ENCODE data around the gene RAB8A. TPM values are rescaled to one million over a fixed set of nuclear protein-coding genes. Genes with fewer than 3 reads are reported as not detected.

The RAB8A gene
- total and polyA plus RNA-seq, 2 donors from 2014 or later = 38.5 to 75.6 TPM

DNA sequence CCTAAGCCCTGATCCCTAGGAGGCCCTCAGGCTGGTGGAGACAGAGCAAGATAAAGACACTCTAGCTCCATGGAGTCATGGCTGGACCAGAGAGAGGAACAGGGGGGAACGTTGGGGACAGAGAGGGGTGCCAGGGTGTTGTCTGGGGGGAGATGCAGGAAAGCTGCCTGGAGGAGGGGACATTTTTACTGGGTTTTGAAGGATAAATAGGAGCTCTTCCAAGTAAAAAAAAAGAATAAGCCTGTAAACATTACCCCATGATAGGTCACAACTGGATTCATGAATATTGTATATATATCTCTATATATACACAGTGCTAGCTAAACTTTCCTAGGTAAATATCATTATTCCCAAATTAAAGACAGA, 32.5 kb downstream of the RAB8A start:
- no peak overlapping the region for H3K4me3 ChIP-seq (ENCODE audit: low read length in 3 of 3)
- DNase-seq = no peak
- no peak for FAIRE-seq
- H3K4me1 ChIP-seq (ENCODE audit: control insufficient read depth in 2 of 3, insufficient read depth in 2 of 3, low read depth in 1 of 3, low read length in 3 of 3) = no peaks in the 10 kb centered on the region
- no peak overlapping the region for H3K9ac ChIP-seq (ENCODE audit: low read length in 3 of 3)
- intact Hi-C loops (cut with DNase I) = no loop called here
- no peak overlapping the region for H3K27ac ChIP-seq (ENCODE audit: low read depth in 2 of 2, low read length in 2 of 2)
- H3K27me3 ChIP-seq (ENCODE audit: control insufficient read depth, insufficient read depth, low read length) = no peaks in the 10 kb centered on the region
- no peaks in the 10 kb centered on the region for H3K9me3 ChIP-seq (ENCODE audit: control insufficient read depth in 2 of 3, insufficient read depth in 1 of 3, low read length in 3 of 3)
- no peaks in the 10 kb centered on the region for H3K36me3 ChIP-seq (ENCODE audit: control insufficient read depth in 2 of 3, insufficient read depth in 3 of 3, low read length in 3 of 3)
- TF ChIP-seq, protein P1, sequence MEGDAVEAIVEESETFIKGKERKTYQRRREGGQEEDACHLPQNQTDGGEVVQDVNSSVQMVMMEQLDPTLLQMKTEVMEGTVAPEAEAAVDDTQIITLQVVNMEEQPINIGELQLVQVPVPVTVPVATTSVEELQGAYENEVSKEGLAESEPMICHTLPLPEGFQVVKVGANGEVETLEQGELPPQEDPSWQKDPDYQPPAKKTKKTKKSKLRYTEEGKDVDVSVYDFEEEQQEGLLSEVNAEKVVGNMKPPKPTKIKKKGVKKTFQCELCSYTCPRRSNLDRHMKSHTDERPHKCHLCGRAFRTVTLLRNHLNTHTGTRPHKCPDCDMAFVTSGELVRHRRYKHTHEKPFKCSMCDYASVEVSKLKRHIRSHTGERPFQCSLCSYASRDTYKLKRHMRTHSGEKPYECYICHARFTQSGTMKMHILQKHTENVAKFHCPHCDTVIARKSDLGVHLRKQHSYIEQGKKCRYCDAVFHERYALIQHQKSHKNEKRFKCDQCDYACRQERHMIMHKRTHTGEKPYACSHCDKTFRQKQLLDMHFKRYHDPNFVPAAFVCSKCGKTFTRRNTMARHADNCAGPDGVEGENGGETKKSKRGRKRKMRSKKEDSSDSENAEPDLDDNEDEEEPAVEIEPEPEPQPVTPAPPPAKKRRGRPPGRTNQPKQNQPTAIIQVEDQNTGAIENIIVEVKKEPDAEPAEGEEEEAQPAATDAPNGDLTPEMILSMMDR (IDR thresholded peaks at IDR 0.05; ENCODE audit: borderline replicate concordance, extremely low read depth, insufficient read depth) = no peak

DNA sequence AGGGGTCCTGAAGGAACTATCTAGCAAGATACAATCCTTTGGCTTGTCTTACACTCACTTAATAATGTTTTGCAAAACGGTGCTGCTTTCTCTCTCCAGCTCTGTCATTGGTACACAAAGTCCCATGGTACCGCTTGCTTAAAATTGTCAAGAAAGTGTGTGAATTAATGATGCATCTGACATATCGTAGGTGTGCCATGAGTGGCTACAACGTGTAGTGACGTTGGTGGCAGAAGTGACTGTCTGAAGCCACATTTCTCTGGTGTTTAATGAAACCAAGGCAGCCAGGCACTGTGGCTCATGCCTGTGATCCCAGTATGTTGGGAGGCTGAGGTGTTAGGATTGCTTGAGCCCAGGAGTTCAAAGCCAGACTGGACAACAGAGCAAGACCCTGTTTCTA, 34.4 kb downstream of the RAB8A start:
- DNase-seq = no peak
- no peak overlapping the region for H3K9ac ChIP-seq (ENCODE audit: low read length in 3 of 3)
- no peak for FAIRE-seq

DNA sequence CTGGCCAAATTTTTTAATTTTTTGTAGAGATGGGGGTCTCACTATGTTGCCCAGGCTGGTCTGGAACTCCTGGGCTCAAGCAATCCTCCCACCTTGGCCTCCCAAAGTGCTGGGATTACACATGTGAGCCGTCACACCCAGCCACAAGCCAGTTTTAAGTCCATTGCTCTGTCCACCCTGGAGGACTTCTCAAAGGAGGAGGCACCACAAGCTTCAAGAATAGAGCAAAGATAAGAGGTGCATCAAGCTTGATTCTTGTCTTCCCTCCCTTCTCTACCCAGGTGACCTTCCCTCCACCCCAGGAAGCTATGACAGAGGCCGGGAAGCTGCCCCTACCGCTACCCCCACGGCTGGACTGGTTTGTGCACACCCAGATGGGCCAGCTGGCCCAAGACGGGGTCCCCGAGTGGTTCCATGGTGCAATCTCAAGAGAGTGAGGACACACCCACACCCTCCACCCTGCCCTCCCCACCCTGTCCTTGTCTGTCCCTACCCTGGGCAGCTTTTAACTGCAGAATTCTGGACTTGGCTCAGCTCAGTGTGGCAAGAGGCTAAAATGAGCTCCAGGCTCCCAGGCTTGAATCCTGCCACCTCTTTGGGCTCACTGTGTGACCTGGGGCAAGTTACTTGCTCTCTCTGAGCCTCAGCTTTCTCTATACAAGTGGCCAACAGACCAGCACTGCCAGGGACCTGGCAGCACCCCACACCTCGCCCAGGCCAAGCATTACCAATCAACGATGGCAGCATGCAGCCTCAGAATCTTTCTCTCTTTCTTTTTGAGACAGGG, 36.9 kb downstream of the RAB8A start:
- no peak overlapping the region for H3K4me3 ChIP-seq (ENCODE audit: low read length in 3 of 3)
- H3K9ac ChIP-seq (ENCODE audit: low read length in 3 of 3) = no peak overlapping the region
- H3K9me3 ChIP-seq (ENCODE audit: control insufficient read depth in 2 of 3, insufficient read depth in 1 of 3, low read length in 3 of 3) = no peaks in the 10 kb centered on the region
- H3K36me3 ChIP-seq (ENCODE audit: control insufficient read depth in 2 of 3, insufficient read depth in 3 of 3, low read length in 3 of 3) = no peaks in the 10 kb centered on the region
- intact Hi-C loops (cut with DNase I) = no loop called here
- FAIRE-seq = no peak
- H3K27ac ChIP-seq (ENCODE audit: low read depth in 2 of 2, low read length in 2 of 2) = no peak overlapping the region
- no peaks in the 10 kb centered on the region for H3K27me3 ChIP-seq (ENCODE audit: control insufficient read depth, insufficient read depth, low read length)
- DNase-seq = no peak
- TF ChIP-seq, protein P1 (IDR thresholded peaks at IDR 0.05; ENCODE audit: borderline replicate concordance, extremely low read depth, insufficient read depth) = no peak
- no peaks in the 10 kb centered on the region for H3K4me1 ChIP-seq (ENCODE audit: control insufficient read depth in 2 of 3, insufficient read depth in 2 of 3, low read depth in 1 of 3, low read length in 3 of 3)

More for the DNA sequence above, 34.4 kb downstream of the RAB8A start:
- Histone ChIP-seq H3K4me1 (ENCODE audit: control insufficient read depth in 2 of 3, insufficient read depth in 2 of 3, low read depth in 1 of 3, low read length in 3 of 3) (no peaks in the 10 kb centered on the region), H3K27ac (ENCODE audit: low read depth in 2 of 2, low read length in 2 of 2) (no peak overlapping the region), H3K36me3 (ENCODE audit: control insufficient read depth in 2 of 3, insufficient read depth in 3 of 3, low read length in 3 of 3) (no peaks in the 10 kb centered on the region), H3K9me3 (ENCODE audit: control insufficient read depth in 2 of 3, insufficient read depth in 1 of 3, low read length in 3 of 3) (no peaks in the 10 kb centered on the region), H3K4me3 (ENCODE audit: low read length in 3 of 3) (no peak overlapping the region), H3K27me3 (ENCODE audit: control insufficient read depth, insufficient read depth, low read length) (no peaks in the 10 kb centered on the region)
- intact Hi-C loops (cut with DNase I) = no loop called here
- TF ChIP-seq, protein P1 (IDR thresholded peaks at IDR 0.05; ENCODE audit: borderline replicate concordance, extremely low read depth, insufficient read depth) = no peak

All from kidney (tissue), 14 donors.